Measurements from ENCODE around the gene PALM3.
"Not testable (repeated sequence)": the region's sequence is repeated elsewhere in the genome, so short reads cannot be mapped to it uniquely, and the experiment has no call there.

PALM3 gene

GRCh38 chr19:14058182-14059092, 3.4 kb downstream of the PALM3 start:
- DNase-seq = no peak

- DNase-seq = no peak
Observed at GRCh38 chr19:14056741-14057356, 5.0 kb downstream of the PALM3 start.

- no peak for DNase-seq
Observed at GRCh38 chr19:14056069-14056666, 5.7 kb downstream of the PALM3 start.

- no peak for DNase-seq
Observed at GRCh38 chr19:14055396-14055795, 6.5 kb downstream of the PALM3 start.

GRCh38 chr19:14054721-14055120, 7.2 kb downstream of the PALM3 start:
- DNase-seq = no peak

- DNase-seq = no peak
Observed at GRCh38 chr19:14054099-14054498, 7.8 kb downstream of the PALM3 start.

- DNase-seq = no peak
Observed at GRCh38 chr19:14053500-14053899, 8.4 kb downstream of the PALM3 start.

- DNase-seq = no peak
Observed at GRCh38 chr19:14053032-14053431, 8.8 kb downstream of the PALM3 start.

GRCh38 chr19:14052470-14052869, 9.4 kb downstream of the PALM3 start:
- no peak for DNase-seq

GRCh38 chr19:14051980-14052379, 9.9 kb downstream of the PALM3 start:
- no peak for DNase-seq

GRCh38 chr19:14050961-14051360, 10.9 kb downstream of the PALM3 start:
- DNase-seq = not testable (repeated sequence)

- no peak for DNase-seq
Observed at GRCh38 chr19:14050512-14050911, 11.4 kb downstream of the PALM3 start.

- peak; percentile 73 for DNase-seq
Observed at GRCh38 chr19:14048443-14049153, 13.3 kb downstream of the PALM3 start.

- DNase-seq = not testable (repeated sequence)
Observed at GRCh38 chr19:14047866-14048265, 14.0 kb downstream of the PALM3 start.

GRCh38 chr19:14042659-14043608, 18.9 kb downstream of the PALM3 start:
- DNase-seq = peak; percentile 77

GRCh38 chr19:14039181-14039580, 22.7 kb downstream of the PALM3 start:
- no peak for DNase-seq

- no peak for DNase-seq
Observed at GRCh38 chr19:14035706-14036105, 26.2 kb downstream of the PALM3 start.

GRCh38 chr19:14035159-14035558, 26.7 kb downstream of the PALM3 start:
- DNase-seq = not testable (repeated sequence)

- no peak for DNase-seq
Observed at GRCh38 chr19:14033946-14034345, 27.9 kb downstream of the PALM3 start.

GRCh38 chr19:14031719-14032480, 30.0 kb downstream of the PALM3 start, which contains the start of gene IL27RA:
TSS of gene IL27RA (plus strand) at chr19:14031762. CDS start at chr19:14031873, 111 bp downstream.
- peak; percentile 50 for DNase-seq
